AG08396 (cell line): Measurements from ENCODE around the gene TMEM108.
A peak's percentile ranks its signal among the peaks of the same experiment; 100 is the strongest.

Experiments
- DNase-seq: peaks from one replicate; pipeline ENCODE4 v3.0.0; 2012; ENCODE audit warnings: low spot score, mixed read lengths

Gene TMEM108

GRCh38 chr3:133119176-133119575 is 81.0 kb downstream of the TMEM108 start:
- DNase-seq, result no peak

DNA sequence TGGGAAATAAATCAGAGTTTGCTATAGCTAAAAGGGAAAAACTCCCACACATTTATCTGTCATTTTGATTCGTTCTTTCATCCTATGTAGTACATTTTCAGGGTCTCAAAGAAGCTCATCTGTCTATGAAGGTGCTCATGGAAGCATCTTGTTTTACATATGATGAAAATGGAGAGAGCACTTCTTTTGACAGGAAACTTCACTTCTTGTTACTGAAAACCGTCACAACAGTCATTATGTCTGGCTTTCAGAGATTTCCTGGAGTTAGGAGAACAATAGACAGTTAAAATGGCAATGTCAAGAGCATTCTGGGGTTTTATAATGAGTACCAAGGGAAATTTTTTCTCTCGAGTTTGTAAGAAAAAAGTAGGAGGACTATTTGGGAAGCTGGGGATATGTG is 83.3 kb downstream of the TMEM108 start:
- DNase-seq, result no peak

DNA sequence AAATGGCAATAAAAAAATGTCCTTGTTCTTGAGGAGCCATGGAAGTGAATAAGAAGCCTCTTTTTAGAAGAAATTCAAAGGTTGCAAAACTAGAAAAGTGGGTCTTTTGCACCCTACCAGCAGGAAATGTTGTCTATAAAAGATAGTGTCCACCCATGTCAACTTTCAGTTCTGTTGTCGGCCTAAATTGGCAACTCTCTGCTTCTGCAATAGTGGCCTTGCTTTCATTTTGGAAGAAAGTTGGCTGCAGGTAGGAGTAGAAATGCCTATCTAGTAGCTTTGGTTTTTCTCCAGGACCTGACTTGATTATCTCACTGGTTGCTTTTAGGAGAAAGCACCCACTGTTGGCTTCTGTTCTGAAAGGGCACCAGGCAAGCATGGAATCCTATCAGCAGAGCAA is 85.4 kb downstream of the TMEM108 start:
- no peak for DNase-seq

DNA sequence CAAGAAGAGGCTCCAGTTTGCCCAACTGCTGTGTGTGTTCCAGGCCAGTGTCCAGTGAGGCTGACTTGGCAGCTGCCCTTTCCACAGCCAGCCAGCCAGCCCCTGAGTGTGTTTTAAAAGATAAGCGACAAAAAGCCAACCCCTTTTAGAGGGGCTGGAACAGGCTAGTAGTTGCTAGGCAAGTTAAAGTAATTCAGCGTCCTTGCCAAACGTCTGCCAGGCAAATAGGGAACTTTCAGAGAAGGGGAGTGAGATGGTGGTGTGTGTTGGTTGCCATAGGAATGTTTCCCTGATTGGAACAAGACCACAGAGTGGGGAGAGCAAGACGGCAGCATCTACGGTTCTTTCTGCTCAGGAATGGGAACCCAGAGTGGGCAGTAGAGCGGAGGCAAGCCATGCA is 86.3 kb downstream of the TMEM108 start:
- DNase-seq, result no peak

DNA sequence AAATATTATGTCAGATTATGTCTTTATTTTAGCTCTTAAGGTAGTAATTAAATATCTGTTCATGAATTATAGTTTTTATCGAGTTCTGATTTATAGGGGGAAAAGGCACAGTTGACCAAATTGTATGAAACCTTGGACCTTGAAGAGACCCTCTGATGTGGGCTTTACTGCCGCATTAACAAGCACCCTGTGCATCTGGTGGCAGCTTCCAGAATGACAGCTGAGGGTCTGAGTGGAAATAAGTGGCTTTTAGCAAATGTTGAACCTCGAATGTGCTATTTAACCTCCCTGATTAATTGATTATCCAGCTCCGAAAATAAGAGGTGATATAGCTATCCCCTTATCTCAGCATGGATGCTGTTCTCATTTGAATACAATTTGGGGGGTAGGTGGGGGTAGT is 87.0 kb downstream of the TMEM108 start:
- DNase-seq, result no peak

DNA sequence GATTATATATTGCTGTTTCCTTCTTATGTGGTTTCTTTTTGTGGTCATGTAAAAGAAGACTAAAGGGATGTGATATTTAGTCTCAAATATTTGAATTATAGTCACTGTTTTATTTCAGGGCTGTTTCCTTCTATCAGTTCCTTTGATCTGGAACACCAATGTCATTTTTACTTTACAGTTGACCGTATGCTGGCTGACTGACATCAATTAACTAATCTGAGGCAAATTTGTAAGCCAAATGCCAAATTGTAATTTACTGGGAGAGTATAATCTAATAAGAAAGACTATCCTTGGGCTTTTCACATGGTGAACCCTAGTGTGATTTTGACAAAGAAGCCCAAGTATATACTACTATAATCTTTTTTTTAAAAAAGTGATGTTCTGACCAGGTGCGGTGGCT is 87.6 kb downstream of the TMEM108 start:
- DNase-seq, result no peak

- DNase-seq, result no peak
Observed at GRCh38 chr3:133127381-133127780, 89.2 kb downstream of the TMEM108 start.

- peak; percentile 16 for DNase-seq
Observed at GRCh38 chr3:133130168-133130567, 92.0 kb downstream of the TMEM108 start.

DNA sequence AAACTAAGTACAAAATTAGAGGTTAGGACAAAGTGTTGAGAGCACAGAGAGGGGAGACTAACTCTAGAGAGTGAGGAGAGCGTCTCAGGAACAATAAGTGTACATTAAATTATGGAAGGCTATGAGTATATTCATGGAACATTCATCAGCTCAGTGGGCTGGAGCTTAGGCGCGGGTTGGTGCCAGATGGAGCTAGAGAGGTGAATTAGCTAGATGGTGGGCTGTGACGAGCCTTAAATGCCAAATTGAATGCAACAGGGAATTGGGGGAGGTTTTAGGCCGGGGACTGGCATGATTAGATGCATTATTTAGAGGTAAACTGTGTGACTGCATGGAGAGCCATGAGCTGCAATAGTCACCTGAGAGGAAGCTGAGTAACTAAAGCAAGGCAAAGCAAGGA is 97.1 kb downstream of the TMEM108 start:
- DNase-seq, result no peak

DNA sequence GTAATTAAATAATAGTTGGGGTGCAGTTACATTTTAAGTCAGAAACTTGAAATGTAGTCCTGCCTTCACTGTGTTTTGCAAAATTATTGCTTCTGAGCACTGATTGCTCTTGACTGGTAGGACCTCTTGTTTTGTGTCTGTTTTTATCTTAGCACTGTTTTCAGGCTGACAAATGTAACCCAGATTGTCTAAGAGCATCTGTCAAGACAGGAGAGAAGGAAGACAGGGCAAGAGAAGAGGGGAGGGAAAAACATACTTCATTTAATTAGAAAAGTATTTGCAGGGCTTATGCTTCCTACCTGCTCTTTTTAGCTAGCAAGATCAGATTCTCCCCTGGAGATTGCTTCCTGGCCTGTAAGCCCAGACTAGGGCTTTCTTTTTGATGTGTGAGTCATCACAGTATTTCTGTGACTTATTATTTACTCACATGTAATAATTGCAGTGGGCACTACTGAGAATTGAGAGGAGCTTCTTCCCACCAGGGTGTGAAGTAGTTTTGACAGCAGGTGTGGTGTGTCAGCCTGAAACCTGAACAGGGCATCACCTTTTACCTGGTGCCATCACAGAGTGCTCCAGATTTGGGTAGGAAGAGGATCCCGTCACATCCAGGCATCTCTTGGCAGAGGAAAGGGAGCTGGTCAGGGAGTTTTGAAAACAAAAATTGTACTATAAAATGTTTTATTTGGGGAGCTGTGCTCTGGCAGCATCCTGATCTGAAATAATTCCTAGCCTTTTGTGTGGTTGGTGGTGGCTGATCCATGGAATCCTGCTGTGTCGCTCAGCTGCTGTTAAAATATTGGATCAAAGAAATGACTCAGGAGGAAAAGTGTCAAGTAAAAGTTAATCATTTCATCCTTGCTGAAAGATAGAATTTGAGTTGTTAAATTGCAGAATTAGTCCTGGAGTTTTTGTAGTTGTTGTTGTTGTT is 98.2 kb downstream of the TMEM108 start:
- no peak for DNase-seq

GRCh38 chr3:133137042-133137996 is 99.1 kb downstream of the TMEM108 start:
- DNase-seq, result no peak

DNA sequence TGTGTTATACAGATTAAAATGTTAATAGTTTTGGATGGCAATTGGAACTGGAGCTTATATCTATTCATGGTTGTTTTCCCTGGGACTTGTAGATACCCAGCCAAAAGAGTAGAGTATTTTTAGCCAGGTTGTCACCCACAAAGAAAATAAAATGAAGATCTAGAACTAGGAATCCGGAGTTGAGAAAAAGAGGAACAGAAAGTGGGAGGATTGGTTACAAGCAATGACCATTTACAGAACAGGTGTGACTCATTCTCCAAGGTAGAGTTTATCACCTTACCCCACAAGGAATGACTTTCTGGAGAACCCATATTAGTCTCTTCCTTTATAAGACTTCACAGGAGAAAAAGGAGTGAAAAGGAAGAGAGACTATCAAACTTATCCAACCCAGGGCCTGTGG is 99.8 kb downstream of the TMEM108 start:
- no peak for DNase-seq

GRCh38 chr3:133152056-133152455 is 113.9 kb downstream of the TMEM108 start:
- no peak for DNase-seq

DNA sequence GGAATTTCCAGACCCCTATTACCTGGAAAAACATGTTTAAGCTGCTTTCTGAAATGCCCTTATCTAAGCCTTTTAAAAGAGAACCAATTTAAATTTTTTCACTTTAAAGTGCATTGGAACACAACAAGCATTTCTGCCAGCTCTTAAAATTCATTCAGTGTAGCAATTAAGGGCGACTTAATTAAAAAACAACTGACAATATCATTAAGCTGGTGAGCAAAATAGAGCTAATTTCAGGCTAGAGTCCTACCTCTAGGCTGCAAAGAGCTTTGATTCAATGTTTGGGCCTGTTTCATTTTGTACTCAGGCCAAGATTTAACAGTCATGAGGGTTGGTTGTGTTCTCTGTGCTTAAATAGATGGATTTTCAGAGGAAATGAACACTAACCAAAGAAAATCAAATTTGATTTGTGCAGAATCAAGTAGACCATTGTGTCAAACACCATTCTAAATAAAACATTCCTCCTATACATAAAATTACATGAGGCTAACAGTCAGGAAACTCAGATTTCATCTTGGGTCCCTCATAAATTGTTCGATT is 114.6 kb downstream of the TMEM108 start:
- no peak for DNase-seq

GRCh38 chr3:133153382-133153781 is 115.2 kb downstream of the TMEM108 start:
- DNase-seq, result no peak

GRCh38 chr3:133157716-133158115 is 119.5 kb downstream of the TMEM108 start:
- DNase-seq, result no peak

GRCh38 chr3:133158686-133159085 is 120.5 kb downstream of the TMEM108 start:
- DNase-seq, result no peak

DNA sequence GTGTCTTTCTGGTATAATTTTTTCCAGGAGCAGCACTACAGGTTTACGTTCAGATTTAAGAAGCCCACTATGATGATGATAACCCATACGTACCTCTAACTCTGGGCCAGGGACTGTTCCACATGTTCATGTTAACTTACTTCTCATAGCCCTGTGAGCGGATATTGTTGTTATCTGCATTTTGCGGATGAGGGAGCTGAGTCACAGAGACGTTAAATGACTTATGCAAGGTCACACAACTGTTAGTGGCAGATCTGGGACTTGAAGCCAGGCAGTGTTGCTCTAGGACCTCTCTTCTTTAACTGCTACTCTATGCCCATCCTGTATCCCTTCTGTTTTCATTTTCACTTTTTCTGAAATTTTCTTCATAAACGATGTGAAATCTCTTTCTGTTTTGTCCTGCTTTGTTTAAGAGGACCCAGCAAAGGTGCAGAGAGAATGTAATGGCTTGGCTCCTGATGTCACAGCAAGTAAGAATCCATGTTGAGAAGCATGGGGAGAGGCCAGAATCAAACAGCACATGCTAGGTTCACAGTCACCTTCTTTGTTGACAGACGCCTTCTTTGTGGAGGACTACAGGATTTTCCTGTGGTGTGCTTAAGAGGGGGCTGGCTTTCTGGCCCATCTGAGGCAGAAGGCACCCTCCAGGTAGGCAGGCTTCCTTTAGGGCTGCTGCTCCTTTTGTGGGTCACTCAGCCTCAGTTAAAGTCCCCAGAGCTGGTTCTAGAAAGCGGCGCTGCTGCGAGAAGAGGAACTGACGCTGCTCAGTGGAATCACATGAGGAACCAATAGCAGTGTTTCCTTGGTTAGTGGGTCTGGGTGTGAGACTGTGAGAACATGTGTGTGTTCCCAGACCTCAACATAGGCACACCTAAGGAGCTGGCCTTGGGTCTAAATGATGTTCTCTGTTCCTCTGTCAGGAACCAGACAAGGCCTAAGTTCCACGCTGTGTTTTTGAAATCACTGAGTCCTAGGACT is 121.6 kb downstream of the TMEM108 start:
- no peak for DNase-seq

GRCh38 chr3:133161656-133162055 is 123.5 kb downstream of the TMEM108 start:
- DNase-seq, result no peak

DNA sequence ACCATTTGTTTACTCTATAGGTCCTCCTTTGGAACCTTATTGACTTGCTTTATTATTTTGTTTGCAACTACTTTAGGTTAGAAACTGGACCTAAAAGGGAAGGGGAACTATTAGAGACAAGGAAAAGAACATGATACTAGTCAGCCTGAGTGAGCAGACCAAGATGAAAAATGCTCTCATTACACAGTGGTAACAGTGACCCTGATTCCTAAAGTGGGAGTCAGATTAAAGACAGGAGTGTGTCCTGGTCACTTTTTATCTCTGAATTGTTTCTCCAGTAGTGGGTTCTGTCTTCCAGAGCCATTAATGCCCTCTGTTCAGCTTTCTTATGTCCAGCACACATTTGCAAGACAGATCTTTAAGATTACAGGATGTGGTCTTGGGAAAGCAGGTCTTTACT is 124.1 kb downstream of the TMEM108 start:
- DNase-seq, result no peak

GRCh38 chr3:133162670-133163305 is 124.6 kb downstream of the TMEM108 start:
- no peak for DNase-seq
